Duodenal mucosa (tissue), 2 donors: Measurements from ENCODE around the gene TSPAN31.
"Not testable (repeated sequence)": the region's sequence is repeated elsewhere in the genome, so short reads cannot be mapped to it uniquely, and the experiment has no call there.

Source experiments
- H3K27ac ChIP-seq: one replicate; pipeline ENCODE4 v1.7.0; 2013; ENCODE audit warnings: low read depth, low read length
- H3K27me3 ChIP-seq, 2 donors: one replicate each; pipeline ENCODE4 v1.7.0; 2013; ENCODE audit warnings: low read length in 2 of 2, control low read depth in 1 of 2; ENCODE audit not compliant: insufficient read depth in 2 of 2, control insufficient read depth in 1 of 2
- H3K36me3 ChIP-seq, 2 donors: one replicate each; pipeline ENCODE4 v1.7.0; 2013; ENCODE audit warnings: low read length in 2 of 2, control low read depth in 1 of 2; ENCODE audit not compliant: insufficient read depth in 2 of 2, control insufficient read depth in 1 of 2
- H3K4me1 ChIP-seq, 2 donors: one replicate each; pipeline ENCODE4 v1.7.0; 2013; ENCODE audit warnings: low read length in 2 of 2, control low read depth in 1 of 2; ENCODE audit not compliant: insufficient read depth in 2 of 2, control insufficient read depth in 1 of 2
- H3K4me3 ChIP-seq, 2 donors: one replicate each; pipeline ENCODE4 v1.7.0; 2013; ENCODE audit warnings: low read length in 2 of 2, low read depth in 1 of 2
- H3K9ac ChIP-seq, 2 donors: one replicate each; pipeline ENCODE4 v1.7.0; 2013; ENCODE audit warnings: low read length in 2 of 2, low read depth in 1 of 2
- H3K9me3 ChIP-seq, 2 donors: one replicate each; pipeline ENCODE4 v1.7.0; 2013; ENCODE audit warnings: low read length in 2 of 2, control low read depth in 1 of 2; ENCODE audit not compliant: control insufficient read depth in 1 of 2

The TSPAN31 gene

GRCh38 chr12:57744777-57745484 is at the start of gene TSPAN31:
Gene TSPAN31, plus strand, starts transcription at chr12:57745039. Its CDS starts 116 bp downstream, at chr12:57745155.
- Histone ChIP-seq H3K27ac (peak within 1 kb of the TSS; percentile 89), H3K9me3 (no peaks in the 10 kb centered on the region), H3K9ac (peak within 1 kb of the TSS; percentile 92 to 99), H3K4me1 (peaks cover 10 to 28% of the 10 kb centered on the region in 2 donors), H3K36me3 (peaks cover 0 to 33% of the 10 kb centered on the region in 2 donors), H3K4me3 (peak within 1 kb of the TSS; percentile 96 to 98), H3K27me3 (peaks cover 7 to 17% of the 10 kb centered on the region in 2 donors)

GRCh38 chr12:57695770-57696432 is 48.9 kb upstream of the TSPAN31 start:
- Histone ChIP-seq H3K9ac (no peak overlapping the region), H3K27ac (no peak overlapping the region), H3K9me3 (no peaks in the 10 kb centered on the region), H3K4me1 (peaks cover 14 to 16% of the 10 kb centered on the region in 2 donors), H3K4me3 (peak overlapping the region in 1 of 2 donors; percentile 7), H3K27me3 (no peaks in the 10 kb centered on the region), H3K36me3 (peaks cover 23 to 30% of the 10 kb centered on the region in 2 donors)

GRCh38 chr12:57697076-57697475 is 47.8 kb upstream of the TSPAN31 start:
- H3K9ac ChIP-seq: no peak overlapping the region
- H3K4me3 ChIP-seq: no peak overlapping the region
- H3K4me1 ChIP-seq: peaks cover 14 to 16% of the 10 kb centered on the region in 2 donors
- H3K36me3 ChIP-seq: peaks cover 23 to 33% of the 10 kb centered on the region in 2 donors
- H3K27me3 ChIP-seq: no peaks in the 10 kb centered on the region
- no peak overlapping the region for H3K27ac ChIP-seq
- H3K9me3 ChIP-seq: no peaks in the 10 kb centered on the region

- Histone ChIP-seq H3K9ac (no peak overlapping the region), H3K27ac (no peak overlapping the region), H3K9me3 (peaks cover 0 to 4% of the 10 kb centered on the region in 2 donors), H3K27me3 (no peaks in the 10 kb centered on the region), H3K36me3 (peaks cover 23 to 45% of the 10 kb centered on the region in 2 donors), H3K4me1 (peaks cover 14 to 16% of the 10 kb centered on the region in 2 donors), H3K4me3 (no peak overlapping the region)
These were observed 46.4 kb upstream of the TSPAN31 start for GRCh38 chr12:57698414-57698813.

- no peak overlapping the region for H3K4me3 ChIP-seq
- H3K36me3 ChIP-seq: peaks cover 31 to 55% of the 10 kb centered on the region in 2 donors
- no peak overlapping the region for H3K9ac ChIP-seq
These were observed 44.5 kb upstream of the TSPAN31 start for GRCh38 chr12:57700317-57700716.

GRCh38 chr12:57707250-57707649 is 37.6 kb upstream of the TSPAN31 start:
- Histone ChIP-seq H3K27me3 (no peaks in the 10 kb centered on the region), H3K36me3 (peaks cover 8 to 35% of the 10 kb centered on the region in 2 donors), H3K27ac (no peak overlapping the region), H3K4me3 (no peak overlapping the region), H3K9ac (no peak overlapping the region), H3K9me3 (peaks cover 0 to 11% of the 10 kb centered on the region in 2 donors), H3K4me1 (no peaks in the 10 kb centered on the region)

More at GRCh38 chr12:57700317-57700716, 44.5 kb upstream of the TSPAN31 start:
- H3K4me1 ChIP-seq: peaks cover 6 to 7% of the 10 kb centered on the region in 2 donors
- no peak overlapping the region for H3K27ac ChIP-seq
- H3K9me3 ChIP-seq: peaks cover 0 to 11% of the 10 kb centered on the region in 2 donors
- no peaks in the 10 kb centered on the region for H3K27me3 ChIP-seq

- Histone ChIP-seq H3K4me1 (no peaks in the 10 kb centered on the region), H3K27ac (no peak overlapping the region), H3K4me3 (no peak overlapping the region), H3K9ac (no peak overlapping the region), H3K36me3 (peaks cover 8 to 30% of the 10 kb centered on the region in 2 donors), H3K9me3 (peaks cover 0 to 8% of the 10 kb centered on the region in 2 donors), H3K27me3 (no peaks in the 10 kb centered on the region)
These were observed 36.5 kb upstream of the TSPAN31 start for GRCh38 chr12:57708296-57708695.

- Histone ChIP-seq H3K36me3 (peaks cover 20 to 38% of the 10 kb centered on the region in 2 donors), H3K9ac (no peak overlapping the region), H3K4me3 (no peak overlapping the region), H3K27ac (no peak overlapping the region), H3K9me3 (no peaks in the 10 kb centered on the region), H3K4me1 (no peaks in the 10 kb centered on the region), H3K27me3 (no peaks in the 10 kb centered on the region)
These were observed 32.1 kb upstream of the TSPAN31 start for GRCh38 chr12:57712701-57713100.

- Histone ChIP-seq H3K27me3 (no peaks in the 10 kb centered on the region), H3K9me3 (no peaks in the 10 kb centered on the region), H3K27ac (no peak overlapping the region), H3K36me3 (peaks cover 25 to 43% of the 10 kb centered on the region in 2 donors), H3K4me3 (no peak overlapping the region), H3K9ac (no peak overlapping the region), H3K4me1 (no peaks in the 10 kb centered on the region)
These were observed 31.6 kb upstream of the TSPAN31 start for GRCh38 chr12:57713209-57713608.

- H3K27me3 ChIP-seq, H3K27ac ChIP-seq, H3K4me3 ChIP-seq, H3K9me3 ChIP-seq, H3K9ac ChIP-seq, H3K4me1 ChIP-seq: not testable (repeated sequence)
- H3K36me3 ChIP-seq: peaks cover 39 to 63% of the 10 kb centered on the region in 2 donors
These were observed 29.6 kb upstream of the TSPAN31 start for GRCh38 chr12:57715036-57715748.
